Cortex of kidney (tissue), 1 donor: Measurements from ENCODE around the gene CPSF4.
A peak's percentile ranks its signal among the peaks of the same experiment; 100 is the strongest.
"Not testable (repeated sequence)": the region's sequence is repeated elsewhere in the genome, so short reads cannot be mapped to it uniquely, and the experiment has no call there.

Experiments used
- DNase-seq: peaks from one replicate; lab custom pipeline; 2025; lab: John Stamatoyannopoulos, UW

The CPSF4 gene

DNA sequence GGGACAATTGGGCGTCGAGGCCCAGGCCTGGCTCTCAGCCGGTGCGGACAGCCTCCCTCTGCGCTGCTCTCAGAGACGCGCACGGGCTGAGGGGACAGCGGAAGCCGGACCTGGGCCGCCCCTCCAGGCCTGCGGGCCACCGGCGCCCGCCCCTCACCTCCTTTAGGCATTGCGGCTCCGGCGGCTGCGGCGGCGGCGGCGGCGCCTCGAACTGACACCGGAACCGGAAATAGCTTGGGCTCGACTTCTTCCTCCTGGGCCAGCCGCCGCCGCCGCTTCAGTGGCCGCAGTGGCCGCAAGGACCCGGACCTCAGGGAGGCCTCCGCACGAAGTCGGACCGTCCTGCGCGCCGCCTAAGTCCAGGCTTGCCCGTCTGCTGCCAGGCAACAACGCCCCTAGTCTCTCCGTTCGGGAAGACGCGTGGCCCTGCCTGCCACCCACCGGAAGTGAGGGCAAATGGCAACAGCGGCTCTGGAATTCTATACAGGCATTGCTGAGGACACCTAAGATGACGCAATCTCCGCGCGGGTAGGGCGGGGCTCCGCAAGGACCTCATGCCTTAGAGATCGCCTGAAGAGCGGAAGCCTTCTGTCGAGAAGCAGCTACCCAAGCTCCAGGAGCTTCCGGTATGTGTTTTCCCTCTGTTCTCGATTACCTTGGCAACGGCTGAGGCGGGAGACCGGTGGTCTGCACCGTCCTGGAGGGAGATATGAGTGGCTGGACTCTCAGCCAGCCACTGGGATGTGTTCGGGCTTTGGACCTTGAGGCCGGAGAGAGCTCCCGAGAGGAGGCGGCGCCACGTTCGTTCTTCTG is 30.2 kb upstream of the CPSF4 start, which contains the start of the genes BUD31 and PDAP1:
Gene BUD31, plus strand, starts transcription at position 591 of the 813 bp plus-strand sequence. CDS start 2,124 bp downstream, outside the sequence.
Gene PDAP1, minus strand, starts transcription at position 219 of the 813 bp plus-strand sequence. Its CDS starts 49 bp downstream, at position 170.
- peak; percentile 41 for DNase-seq

DNA sequence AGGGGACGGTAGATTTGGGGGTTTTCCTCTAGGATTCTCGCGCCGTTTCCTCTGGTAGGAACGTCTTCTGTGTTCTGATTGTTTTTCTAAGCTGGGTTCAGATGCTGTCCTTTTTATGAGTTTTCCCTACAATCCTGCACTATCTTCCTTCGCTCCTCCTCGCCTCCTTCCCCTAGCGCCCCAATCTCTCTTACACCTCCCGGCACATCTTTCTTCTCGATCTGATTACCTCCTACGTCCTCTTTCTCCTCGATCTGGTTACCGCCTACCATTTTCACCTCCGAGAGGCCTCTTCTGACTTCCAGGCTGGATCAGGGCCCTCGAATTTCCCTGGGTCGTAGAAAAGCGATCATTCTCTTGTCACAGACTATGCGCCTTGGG is 29.6 kb upstream of the CPSF4 start:
- DNase-seq = no peak

DNA sequence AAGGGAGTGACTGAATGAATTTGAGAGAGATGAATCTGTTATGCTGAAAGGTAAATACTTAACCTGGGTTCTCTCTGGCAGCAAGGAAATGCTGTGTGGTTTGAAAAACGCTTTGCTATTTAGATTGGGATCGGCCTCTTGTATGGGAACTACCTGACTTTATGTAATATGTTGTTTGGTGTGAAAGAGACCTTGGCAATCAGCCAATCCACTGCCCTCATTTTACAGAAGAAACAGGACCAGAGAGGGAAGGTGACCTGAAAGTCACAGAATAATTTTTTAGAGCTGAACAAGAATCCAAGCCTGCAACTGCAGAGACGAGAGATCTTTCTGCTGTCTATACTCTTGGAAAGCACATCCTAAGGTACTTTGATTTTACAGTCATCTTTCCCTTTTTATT is 28.9 kb upstream of the CPSF4 start:
- no peak for DNase-seq

DNA sequence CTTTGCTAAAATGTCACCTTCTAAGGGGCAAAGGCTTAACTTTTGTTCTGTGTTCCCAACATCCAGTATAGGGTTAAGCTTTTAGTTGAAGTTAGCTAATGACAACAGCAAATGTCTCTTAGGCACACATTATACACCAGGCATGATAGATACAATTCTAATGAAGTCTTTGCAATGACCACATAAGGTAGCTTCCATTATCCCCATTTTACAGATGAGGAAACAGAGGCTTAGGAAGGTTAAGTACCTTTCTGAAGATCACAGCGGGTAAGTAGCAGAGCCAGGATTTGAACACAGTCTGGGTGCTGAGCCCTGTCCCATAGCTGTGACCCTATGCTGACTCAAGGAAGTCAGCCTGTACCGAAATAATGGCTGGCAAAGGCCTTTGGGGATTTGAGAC is 28.1 kb upstream of the CPSF4 start:
- no peak for DNase-seq

DNA sequence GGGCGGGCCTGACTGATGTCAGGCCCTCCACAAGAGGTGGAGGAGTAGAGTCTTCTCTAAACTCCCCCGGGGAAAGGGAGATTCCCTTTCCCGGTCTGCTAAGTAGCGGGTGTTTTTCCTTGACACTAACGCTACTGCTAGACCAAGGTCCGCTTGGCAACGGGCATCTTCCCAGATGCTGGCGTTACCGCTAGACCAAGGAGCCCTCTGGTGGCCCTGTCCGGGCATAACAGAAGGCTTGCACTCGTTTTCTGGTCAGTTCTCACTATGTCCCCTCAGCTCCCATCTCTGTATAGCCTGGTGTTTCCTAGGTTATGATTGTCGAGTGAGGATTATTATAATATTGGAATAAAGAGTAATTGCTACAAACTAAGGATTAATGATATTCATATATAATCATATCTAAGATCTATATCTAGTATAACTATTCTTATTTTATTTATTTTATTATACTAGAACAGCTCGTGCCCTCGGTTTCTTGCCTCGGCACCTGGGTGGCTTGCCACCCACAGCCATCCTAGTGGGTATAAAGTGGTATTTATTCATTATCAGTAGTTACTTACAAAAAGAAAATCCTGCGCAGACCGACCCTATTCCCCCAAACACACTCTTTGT is 23.1 kb upstream of the CPSF4 start:
- DNase-seq = not testable (repeated sequence)

DNA sequence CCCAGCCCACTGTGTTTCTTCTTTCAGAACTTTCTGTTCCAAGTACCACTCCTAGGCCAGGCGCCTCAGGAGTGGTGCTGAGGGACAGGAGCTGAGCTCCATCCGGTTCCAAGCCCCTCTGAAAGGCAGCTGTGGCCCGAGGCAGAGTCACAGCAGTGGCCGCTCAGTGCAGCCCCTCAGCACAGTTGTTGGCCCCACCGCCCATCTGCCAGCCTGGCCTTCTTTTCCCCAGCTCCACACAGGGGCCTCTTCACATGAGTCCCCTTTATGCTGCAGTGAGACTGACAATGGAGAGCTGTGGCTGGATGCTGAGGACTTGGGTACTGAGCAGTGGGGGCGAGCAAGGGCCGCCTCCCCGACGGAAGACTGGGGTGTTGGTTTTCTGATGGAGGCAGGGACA is 20.5 kb upstream of the CPSF4 start:
- no peak for DNase-seq

DNA sequence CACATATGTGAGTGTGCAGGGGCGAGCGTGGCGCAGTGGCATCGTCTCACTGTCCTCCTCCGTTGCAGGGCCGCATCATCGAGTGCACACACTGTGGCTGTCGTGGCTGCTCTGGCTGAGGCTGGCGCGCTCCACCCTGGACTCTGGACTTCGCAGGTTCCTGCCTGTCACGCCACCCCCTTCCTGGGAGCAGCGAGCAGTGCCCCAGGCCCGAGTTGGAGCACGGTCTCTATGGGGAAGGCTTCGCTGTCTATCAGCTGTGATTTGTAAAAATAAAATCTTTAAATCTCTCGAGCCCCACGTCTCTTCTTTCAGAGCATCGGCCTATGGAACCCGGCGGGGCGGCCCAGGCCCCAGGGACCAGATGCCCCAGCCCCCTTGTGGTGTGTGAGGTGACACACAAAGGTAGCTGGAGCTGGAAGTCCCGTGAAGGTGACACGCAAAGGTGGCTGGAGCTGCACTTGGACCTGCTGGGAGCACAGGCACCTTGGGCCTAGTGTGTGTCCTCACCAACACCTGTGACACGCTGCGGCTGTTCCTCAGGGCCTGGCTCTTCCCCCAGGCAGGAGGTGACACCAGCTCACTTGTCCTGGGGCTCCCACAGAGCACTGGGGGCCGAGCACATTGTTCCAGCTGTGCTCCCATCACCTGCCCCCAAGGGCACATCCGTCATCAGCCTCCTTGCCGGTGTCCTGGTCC is 19.3 kb upstream of the CPSF4 start:
- no peak for DNase-seq

DNA sequence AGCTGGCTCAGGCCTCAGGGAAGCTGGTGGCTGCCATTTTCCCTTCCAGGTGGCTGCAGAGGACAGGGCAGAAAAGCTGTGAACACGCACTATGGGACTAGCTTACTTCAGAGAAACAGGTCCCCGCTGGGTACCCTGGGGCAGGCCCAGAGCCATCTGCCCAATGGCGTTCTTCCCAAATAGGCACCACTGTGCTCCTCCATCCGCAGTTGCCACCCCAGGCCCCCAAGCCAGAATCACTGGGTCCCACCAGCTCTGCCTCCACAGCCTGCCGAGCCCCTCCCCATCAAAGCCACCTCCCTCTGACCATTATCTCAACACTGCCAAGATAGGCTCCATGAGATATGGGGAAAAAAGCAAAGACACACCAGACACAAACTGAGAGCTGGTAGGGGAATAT is 18.5 kb upstream of the CPSF4 start:
- DNase-seq = no peak

DNA sequence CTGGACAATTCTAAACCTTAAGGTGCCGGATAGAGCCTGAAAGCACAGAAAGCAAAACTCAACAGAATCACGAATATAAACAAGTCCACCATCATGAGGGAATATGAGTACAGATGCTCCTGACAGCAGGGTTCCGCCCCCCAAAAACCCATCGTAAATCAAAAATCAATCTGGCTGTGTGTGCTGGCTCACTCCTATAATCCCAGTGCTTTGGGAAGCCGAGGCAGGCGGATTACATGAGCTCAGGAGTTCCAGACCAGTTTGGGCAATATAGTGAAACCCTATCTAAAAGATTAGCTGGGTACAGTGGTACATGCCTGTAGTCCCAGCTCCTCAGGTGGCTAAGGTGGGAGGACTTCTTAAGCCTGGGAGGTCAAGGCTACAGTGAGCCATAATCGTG is 17.8 kb upstream of the CPSF4 start:
- DNase-seq = no peak

DNA sequence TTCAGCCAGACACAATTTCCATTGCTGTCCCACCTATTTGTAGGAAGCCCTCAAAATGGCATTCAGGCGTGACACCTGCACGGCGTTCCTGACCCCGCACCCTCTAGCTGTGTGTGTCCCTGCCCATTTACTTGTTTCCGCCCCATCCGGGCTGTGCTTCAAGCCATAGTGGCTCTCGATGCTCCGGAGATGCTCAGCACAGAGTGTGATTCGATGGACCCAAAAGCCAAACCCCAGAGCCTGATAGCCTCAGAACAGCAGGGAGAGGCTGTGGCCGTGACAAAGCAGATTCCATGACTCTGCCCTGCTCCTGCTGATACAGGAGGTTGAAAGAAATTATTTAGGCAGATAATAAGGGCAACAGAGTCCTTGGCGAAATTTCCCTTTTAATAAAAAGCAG is 16.6 kb upstream of the CPSF4 start:
- DNase-seq = no peak

DNA sequence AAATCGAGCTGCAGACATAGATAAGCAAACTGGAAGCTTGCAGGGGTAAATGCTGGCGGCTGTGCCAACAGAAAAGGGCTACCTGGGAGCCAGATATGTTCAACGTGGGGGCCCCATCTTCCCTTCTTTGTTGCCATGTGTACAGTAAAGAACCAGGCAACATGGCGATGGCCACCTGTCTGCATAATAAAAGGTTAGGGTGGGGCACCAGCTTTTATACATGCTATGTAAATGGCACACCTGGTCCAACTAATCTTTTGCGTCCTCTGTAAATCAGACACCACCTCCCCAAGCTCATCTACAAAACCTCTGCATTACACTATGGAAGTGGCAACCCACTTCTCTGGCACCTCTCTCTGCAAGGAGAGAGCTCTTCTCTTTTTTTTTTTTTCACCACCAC is 16.1 kb upstream of the CPSF4 start:
- DNase-seq = no peak

DNA sequence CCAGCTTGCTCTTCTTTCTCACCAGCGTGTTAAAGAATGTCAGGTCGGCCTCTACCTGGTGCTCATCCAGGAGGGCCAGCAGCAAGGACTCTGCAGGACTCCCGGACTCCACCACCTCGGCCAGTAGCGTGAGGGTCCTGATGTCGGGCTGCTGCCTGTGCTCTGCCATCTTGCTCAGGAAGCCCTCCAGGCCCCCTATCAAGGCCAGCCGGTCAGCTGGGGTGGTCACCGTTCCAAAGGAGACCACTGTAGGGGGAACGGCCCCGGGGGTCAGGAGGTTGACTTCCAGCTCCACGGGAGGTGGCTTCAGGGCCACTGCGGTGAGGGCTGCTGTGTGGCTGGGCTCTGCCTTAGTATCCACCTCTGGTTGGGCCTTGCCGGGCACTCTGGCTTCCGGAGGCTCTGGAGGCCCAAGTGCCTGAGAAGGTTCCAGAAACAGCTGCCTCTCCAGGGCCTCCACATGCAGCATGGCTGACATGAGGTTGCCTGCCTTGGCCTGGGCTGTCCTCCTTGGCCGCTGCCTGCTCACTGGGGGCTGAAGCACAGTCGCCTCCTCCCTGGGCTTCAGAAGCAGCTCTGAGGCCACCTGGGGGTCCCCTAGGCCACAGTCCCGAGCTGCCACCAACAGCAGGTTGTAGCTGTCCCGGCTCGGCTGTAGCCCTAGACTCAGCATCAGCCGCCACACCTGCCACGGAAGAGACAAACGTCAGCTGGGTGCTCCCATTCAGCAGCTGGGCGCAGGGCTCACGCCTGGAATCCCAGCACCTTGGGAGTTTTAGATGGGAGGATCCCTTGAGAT is 13.6 kb upstream of the CPSF4 start:
- no peak for DNase-seq

DNA sequence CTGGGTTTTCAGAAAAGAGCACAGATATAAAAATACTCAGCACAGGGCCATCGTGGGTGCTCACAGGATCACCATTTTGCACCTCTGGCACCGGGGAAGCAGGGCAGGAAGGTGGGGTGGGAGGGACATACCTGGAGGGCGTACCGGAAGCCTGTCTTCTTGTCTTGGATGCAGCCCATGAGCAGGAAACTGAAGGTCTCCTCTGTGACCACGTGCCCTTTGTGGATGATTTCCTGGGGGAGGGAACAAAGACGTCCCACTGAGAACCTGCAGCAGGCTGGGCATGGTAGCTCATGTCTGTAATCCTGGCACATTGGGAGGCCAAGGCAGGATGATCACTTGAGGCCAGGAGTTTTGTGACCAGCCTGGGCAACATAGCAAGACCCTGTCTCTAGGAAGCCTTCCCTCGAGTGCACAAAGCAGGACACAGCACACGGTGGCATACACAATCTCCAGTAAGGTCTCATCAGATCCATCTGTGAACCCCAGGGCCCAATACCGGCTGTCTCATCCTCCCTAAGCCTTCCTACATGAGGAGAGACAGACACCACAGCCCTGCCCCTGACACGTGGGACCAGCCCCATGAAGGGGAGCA is 9.7 kb upstream of the CPSF4 start:
- no peak for DNase-seq

DNA sequence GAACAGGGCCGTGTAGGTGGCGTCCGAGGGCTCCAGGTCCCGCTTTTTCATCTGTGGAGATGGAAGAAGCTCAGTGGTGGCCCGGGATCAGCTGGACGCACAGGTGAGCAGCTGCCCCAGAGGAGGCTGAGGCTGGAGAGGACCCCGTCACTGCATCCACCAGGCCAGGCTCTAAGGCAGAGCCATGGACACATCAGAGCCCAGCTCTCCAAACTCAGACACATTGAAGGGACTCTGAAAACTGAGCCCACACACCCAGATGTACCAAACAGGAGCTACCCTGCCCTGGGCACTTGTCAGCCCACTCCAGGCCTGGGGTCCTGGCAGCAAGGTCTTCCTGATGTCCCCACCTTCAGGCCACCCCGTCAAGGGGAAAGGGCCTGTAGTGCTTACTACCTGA is 9.0 kb upstream of the CPSF4 start:
- DNase-seq = no peak

DNA sequence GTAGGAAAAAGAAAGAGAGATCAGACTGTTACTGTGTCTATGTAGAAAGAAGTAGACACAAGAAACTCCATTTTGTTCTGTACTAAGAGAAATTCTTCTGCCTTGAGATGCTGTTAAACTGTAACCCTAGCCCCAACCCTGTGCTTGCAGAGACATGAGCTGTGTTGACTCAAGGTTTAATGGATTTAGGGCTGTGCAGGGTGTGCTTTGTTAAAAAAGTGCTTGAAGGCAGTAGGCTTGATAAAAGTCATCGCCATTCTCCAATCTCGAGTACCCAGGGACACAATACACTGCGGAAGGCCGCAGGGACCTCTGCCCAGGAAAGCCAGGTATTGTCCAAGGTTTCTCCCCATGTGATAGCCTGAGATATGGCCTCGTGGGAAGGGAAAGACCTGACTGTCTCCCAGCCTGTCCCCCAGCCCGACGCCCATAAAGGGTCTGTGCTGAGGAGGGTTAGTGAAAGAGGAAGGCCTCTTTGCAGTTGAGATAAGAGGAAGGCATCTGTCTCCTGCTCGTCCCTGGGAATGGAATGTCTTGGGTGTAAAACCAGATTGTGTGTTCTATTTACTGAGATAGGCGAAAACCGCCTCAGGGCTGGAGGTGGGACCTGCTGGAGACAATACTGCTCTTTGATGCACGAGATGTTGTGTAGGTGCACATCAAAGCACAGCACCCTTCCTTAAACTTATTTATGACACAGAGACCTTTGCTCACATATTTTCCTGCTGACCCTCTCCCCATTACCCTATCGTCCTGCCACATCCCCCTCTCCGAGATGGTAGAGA is 6.8 kb upstream of the CPSF4 start:
- not testable (repeated sequence) for DNase-seq

DNA sequence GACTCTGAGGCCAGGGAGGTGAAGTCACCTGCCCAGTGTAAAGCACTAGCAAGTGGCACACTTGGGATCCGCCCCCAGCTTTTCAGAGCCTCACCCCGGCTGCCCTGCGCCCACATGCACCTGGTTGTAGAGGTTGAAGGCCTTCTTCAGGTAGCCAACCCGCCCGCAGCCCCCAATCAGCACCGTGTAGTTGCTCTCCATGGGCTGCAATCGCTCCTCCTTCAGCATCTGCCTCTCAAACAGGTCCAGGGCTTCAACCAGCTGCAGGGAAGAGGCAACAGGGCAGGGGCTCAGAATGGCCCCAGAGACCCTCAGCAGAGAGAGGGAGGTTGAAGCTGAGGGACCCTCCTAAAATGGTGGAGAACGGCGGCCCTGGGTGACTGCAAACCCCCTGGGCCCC is 5.6 kb upstream of the CPSF4 start:
- no peak for DNase-seq

DNA sequence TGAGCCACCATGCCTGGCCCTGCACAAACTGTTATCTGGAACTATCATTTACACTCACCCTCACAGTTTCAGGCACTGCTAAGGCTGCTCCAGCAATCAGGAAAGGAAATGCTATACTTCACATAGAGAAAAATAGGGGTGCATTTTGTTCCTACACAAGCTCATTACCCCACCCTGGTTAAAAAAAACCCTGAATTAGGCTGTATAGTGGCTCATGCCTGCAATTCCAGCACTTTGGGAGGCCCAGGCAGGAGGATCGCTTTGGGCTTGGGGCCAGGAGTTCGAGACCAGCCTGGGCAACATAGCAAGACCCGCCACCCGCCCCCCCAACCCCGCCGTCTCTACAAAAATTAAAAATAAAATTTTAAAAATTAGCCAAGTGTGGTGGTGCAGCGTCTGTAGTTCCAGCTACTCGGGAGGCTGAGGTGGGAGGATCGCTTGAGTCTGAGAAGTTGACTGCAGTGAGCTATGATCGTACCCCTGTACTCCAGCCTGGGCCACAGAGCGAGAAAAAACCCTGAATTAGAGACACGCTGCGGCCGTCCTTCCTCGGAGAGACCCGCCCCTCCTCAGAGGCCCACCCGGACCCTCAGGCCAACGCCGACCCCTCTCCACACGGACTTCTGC is 684 bp upstream of the CPSF4 start:
- no peak for DNase-seq

DNA sequence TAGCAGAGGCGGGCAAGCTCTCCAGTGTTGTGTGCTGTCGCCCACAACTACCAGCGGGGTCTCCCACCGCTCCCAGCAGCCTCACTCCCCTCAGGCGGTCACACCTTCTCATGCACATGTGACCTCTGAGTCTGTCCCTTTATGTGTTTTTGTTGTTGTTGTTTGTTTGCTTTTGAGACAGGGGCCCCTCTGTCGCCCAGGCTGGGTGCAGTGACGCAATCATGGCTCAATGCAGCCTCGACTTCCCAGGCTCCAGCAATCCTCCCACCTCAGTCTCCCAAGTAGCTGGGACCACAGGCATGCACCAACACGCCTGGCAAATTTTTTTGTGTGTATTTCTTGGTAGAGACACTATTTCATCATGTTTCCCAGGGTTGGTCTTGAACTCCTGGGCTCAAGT is 1.5 kb downstream of the CPSF4 start:
- no peak for DNase-seq

DNA sequence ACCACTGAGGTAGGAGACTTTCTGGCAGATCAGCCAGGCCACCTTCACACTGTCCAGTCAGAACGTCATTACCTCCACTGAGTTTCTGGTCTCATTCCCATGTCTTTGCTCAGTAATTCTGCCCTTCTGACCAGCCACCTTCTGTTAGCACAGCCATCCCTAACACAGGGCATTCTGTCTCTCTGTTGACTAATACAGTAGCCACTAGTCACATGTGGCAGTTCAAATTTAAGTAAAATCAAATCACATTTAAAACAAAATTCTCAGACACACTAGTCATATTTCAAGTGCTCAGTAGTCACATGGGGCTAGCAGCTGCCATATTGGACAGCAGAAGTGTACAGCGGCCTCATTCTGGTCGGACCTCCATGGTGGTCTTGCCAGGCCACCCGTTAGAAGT is 7.4 kb downstream of the CPSF4 start:
- no peak for DNase-seq

DNA sequence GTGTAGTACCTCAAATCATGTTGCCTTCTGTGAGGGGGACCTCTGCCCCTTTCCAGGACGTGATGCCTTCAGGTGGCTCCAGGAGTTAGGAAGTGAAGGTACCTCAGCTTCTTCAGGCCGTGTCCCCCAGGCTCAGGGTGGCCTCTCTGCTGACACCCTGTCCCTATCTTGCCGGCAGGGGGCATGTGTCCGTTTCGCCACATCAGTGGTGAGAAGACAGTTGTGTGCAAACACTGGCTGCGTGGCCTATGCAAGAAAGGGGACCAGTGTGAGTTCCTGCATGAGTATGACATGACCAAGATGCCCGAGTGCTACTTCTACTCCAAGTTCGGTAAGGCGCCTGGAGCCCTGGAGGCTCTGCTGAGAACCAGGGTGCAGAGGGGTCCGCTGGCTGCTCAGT is 9.2 kb downstream of the CPSF4 start:
- no peak for DNase-seq

DNA sequence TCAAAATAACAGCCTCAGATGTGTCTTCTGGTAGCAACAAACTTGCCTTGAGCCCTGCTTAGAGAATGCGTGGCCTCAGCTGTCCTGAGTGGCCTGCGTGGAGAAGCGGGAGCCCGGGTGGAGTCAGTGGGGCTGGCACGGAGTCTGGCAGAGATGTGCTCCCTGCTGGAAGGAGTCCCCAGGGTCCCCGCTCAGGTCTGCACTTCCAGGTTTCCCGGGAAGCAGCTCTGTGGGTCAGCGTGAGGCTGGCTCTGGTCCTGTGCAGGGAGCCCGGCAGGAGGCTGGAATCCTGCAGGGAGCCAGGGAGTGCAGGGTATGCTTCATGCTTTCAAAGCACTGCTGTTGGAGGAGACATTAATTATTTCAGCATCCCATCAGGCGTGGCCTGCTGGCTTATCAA is 10.1 kb downstream of the CPSF4 start:
- DNase-seq = no peak
